Naive B cell (primary cell): Measurements from ENCODE around the gene RTN4R. TPM values are rescaled to one million over a fixed set of nuclear protein-coding genes. Genes with fewer than 3 reads are reported as not detected.
A peak's percentile ranks its signal among the peaks of the same experiment; 100 is the strongest.

Experiments used
- ATAC-seq, 2 donors: fragments of 150-1000 bp; cut with Tn5 transposase; 2 replicates each; pipeline ENCODE4 v1.10.0; 2021; ENCODE audit warnings: low read depth in 2 of 2, mild to moderate bottlenecking in 2 of 2, moderate library complexity in 2 of 2
- DNase-seq: peaks from one replicate; pipeline ENCODE4 v3.0.0; 2022
- H3K27ac Mint-ChIP-seq, 6 donors: one replicate each; pipeline ENCODE4 v1.8.0; 2020 to 2022; ENCODE audit warnings: mild to moderate bottlenecking in 6 of 6, mixed read lengths in 6 of 6, moderate library complexity in 5 of 6, inconsistent platforms in 2 of 6
- H3K27me3 Mint-ChIP-seq, 3 donors: one replicate each; pipeline ENCODE4 v1.8.0; 2021 to 2022; ENCODE audit warnings: mixed read lengths in 3 of 3, mild to moderate bottlenecking in 1 of 3
- H3K36me3 Mint-ChIP-seq, 2 donors: one replicate each; pipeline ENCODE4 v1.8.0; 2020 to 2022; ENCODE audit warnings: mixed read lengths in 2 of 2, inconsistent platforms in 1 of 2, mild to moderate bottlenecking in 1 of 2
- H3K4me1 Mint-ChIP-seq, 3 donors: one replicate each; pipeline ENCODE4 v1.8.0; 2020 to 2022; ENCODE audit warnings: mixed read lengths in 3 of 3, inconsistent platforms in 1 of 3, mild to moderate bottlenecking in 1 of 3, moderate library complexity in 1 of 3
- H3K4me3 Mint-ChIP-seq, 8 donors: one replicate each; pipeline ENCODE4 v1.8.0; 2020 to 2022; ENCODE audit warnings: mild to moderate bottlenecking in 8 of 8, mixed read lengths in 8 of 8, moderate library complexity in 8 of 8, inconsistent platforms in 2 of 8
- H3K9me3 Mint-ChIP-seq, 7 donors: one replicate each; pipeline ENCODE4 v1.8.0; 2020 to 2022; ENCODE audit warnings: mixed read lengths in 7 of 7, mild to moderate bottlenecking in 5 of 7, inconsistent platforms in 2 of 7, moderate library complexity in 1 of 7
- polyA plus RNA-seq, 6 donors: library from polyadenylated mRNA; unstranded; fragments of 300-500 nt; fragmentation: Illumina TruSeq; gene quantifications; one replicate each; pipeline ENCODE4 v1.2.3, GENCODE V29; 2021; ENCODE audit warnings: low read depth in 6 of 6

The RTN4R gene
- polyA plus RNA-seq, 6 donors from 2014 or later, result not detected

GRCh38 chr22:20212754-20213699 is 55.1 kb downstream of the RTN4R start:
- H3K4me1 Mint-ChIP-seq, result peaks cover 7 to 10% (median 9%) of the 10 kb centered on the region in 3 donors
- H3K27me3 Mint-ChIP-seq, result no peaks in the 10 kb centered on the region
- no peaks in the 10 kb centered on the region for H3K9me3 Mint-ChIP-seq
- no peaks in the 10 kb centered on the region for H3K36me3 Mint-ChIP-seq
- H3K27ac Mint-ChIP-seq, result no peak overlapping the region
- DNase-seq (no peak), ATAC-seq (no peak)
- no peak overlapping the region for H3K4me3 Mint-ChIP-seq

GRCh38 chr22:20211997-20212753 is 55.9 kb downstream of the RTN4R start:
- DNase-seq (no peak), ATAC-seq (no peak)
- Mint-ChIP-seq H3K9me3 (no peaks in the 10 kb centered on the region), H3K4me1 (peaks cover 12 to 19% (median 13%) of the 10 kb centered on the region in 3 donors), H3K27me3 (no peaks in the 10 kb centered on the region), H3K36me3 (no peaks in the 10 kb centered on the region), H3K27ac (peak overlapping the region in 1 of 6 donors; percentile 35), H3K4me3 (peak overlapping the region in 1 of 8 donors; percentile 59)

GRCh38 chr22:20211409-20211996 is 56.6 kb downstream of the RTN4R start:
- no peak for DNase-seq
- Mint-ChIP-seq H3K27ac (no peak overlapping the region), H3K4me3 (no peak overlapping the region), H3K36me3 (no peaks in the 10 kb centered on the region), H3K4me1 (peaks cover 15 to 23% (median 16%) of the 10 kb centered on the region in 3 donors), H3K9me3 (no peaks in the 10 kb centered on the region), H3K27me3 (no peaks in the 10 kb centered on the region)
- no peak for ATAC-seq

GRCh38 chr22:20210473-20211059 is 57.6 kb downstream of the RTN4R start:
- H3K27me3 Mint-ChIP-seq, result no peaks in the 10 kb centered on the region
- no peaks in the 10 kb centered on the region for H3K36me3 Mint-ChIP-seq
- no peak overlapping the region for H3K4me3 Mint-ChIP-seq
- H3K27ac Mint-ChIP-seq, result no peak overlapping the region
- H3K9me3 Mint-ChIP-seq, result no peaks in the 10 kb centered on the region
- no peak for DNase-seq
- ATAC-seq, result no peak
- peaks cover 23 to 32% (median 25%) of the 10 kb centered on the region in 3 donors for H3K4me1 Mint-ChIP-seq

- no peaks in the 10 kb centered on the region for H3K9me3 Mint-ChIP-seq
- H3K36me3 Mint-ChIP-seq, result no peaks in the 10 kb centered on the region
- no peak overlapping the region for H3K4me3 Mint-ChIP-seq
- no peaks in the 10 kb centered on the region for H3K27me3 Mint-ChIP-seq
- no peak for ATAC-seq
- peaks cover 24 to 36% (median 25%) of the 10 kb centered on the region in 3 donors for H3K4me1 Mint-ChIP-seq
- no peak for DNase-seq
- no peak overlapping the region for H3K27ac Mint-ChIP-seq
Observed at GRCh38 chr22:20209761-20210250, 58.3 kb downstream of the RTN4R start.

- no peaks in the 10 kb centered on the region for H3K9me3 Mint-ChIP-seq
- H3K27me3 Mint-ChIP-seq, result no peaks in the 10 kb centered on the region
- ATAC-seq, result no peak
- no peak for DNase-seq
- peak overlapping the region in 1 of 6 donors; percentile 80 for H3K27ac Mint-ChIP-seq
- H3K4me3 Mint-ChIP-seq, result peak overlapping the region in 2 of 8 donors; percentile 15 to 83
- no peaks in the 10 kb centered on the region for H3K36me3 Mint-ChIP-seq
- peaks cover 23 to 36% (median 24%) of the 10 kb centered on the region in 3 donors for H3K4me1 Mint-ChIP-seq
Observed at GRCh38 chr22:20208713-20209310, 59.3 kb downstream of the RTN4R start.

GRCh38 chr22:20207277-20208025 is 60.7 kb downstream of the RTN4R start:
- Mint-ChIP-seq H3K27ac (peak overlapping the region in 5 of 6 donors; percentile 22 to 89 (median 80)), H3K27me3 (no peaks in the 10 kb centered on the region), H3K9me3 (no peaks in the 10 kb centered on the region), H3K4me1 (peaks cover 22 to 32% (median 23%) of the 10 kb centered on the region in 3 donors), H3K4me3 (peak overlapping the region; percentile 77 to 94 (median 90)), H3K36me3 (no peaks in the 10 kb centered on the region)
- no peak for ATAC-seq
- DNase-seq, result no peak

- peaks cover 20 to 29% (median 23%) of the 10 kb centered on the region in 3 donors for H3K4me1 Mint-ChIP-seq
- H3K9me3 Mint-ChIP-seq, result no peaks in the 10 kb centered on the region
- DNase-seq (no peak), ATAC-seq (peak; percentile 15 to 22)
- no peaks in the 10 kb centered on the region for H3K36me3 Mint-ChIP-seq
- peaks cover 0 to 1% (median 0%) of the 10 kb centered on the region in 3 donors for H3K27me3 Mint-ChIP-seq
- peak overlapping the region; percentile 83 to 96 (median 92) for H3K4me3 Mint-ChIP-seq
- peak overlapping the region in 4 of 6 donors; percentile 63 to 93 (median 86) for H3K27ac Mint-ChIP-seq
Observed at GRCh38 chr22:20206709-20207215, 61.4 kb downstream of the RTN4R start.

- peak overlapping the region; percentile 83 to 96 (median 92) for H3K4me3 Mint-ChIP-seq
- peak overlapping the region; percentile 41 to 96 (median 92) for H3K27ac Mint-ChIP-seq
- peaks cover 20 to 29% (median 23%) of the 10 kb centered on the region in 3 donors for H3K4me1 Mint-ChIP-seq
- peaks cover 0 to 4% (median 0%) of the 10 kb centered on the region in 3 donors for H3K27me3 Mint-ChIP-seq
- ATAC-seq (peak; percentile 84 to 91), DNase-seq (peak; percentile 51)
- no peaks in the 10 kb centered on the region for H3K36me3 Mint-ChIP-seq
- H3K9me3 Mint-ChIP-seq, result no peaks in the 10 kb centered on the region
Observed at GRCh38 chr22:20205964-20206708, 62.0 kb downstream of the RTN4R start.

GRCh38 chr22:20205464-20205963 is 62.6 kb downstream of the RTN4R start:
- peaks cover 0 to 4% (median 0%) of the 10 kb centered on the region in 3 donors for H3K27me3 Mint-ChIP-seq
- no peaks in the 10 kb centered on the region for H3K9me3 Mint-ChIP-seq
- H3K4me1 Mint-ChIP-seq, result peaks cover 20 to 29% (median 23%) of the 10 kb centered on the region in 3 donors
- ATAC-seq (no peak), DNase-seq (no peak)
- no peaks in the 10 kb centered on the region for H3K36me3 Mint-ChIP-seq
- peak overlapping the region; percentile 5 to 95 (median 92) for H3K4me3 Mint-ChIP-seq
- H3K27ac Mint-ChIP-seq, result peak overlapping the region in 5 of 6 donors; percentile 50 to 93 (median 89)

GRCh38 chr22:20204806-20205205 is 63.3 kb downstream of the RTN4R start:
- peaks cover 20 to 29% (median 23%) of the 10 kb centered on the region in 3 donors for H3K4me1 Mint-ChIP-seq

More at GRCh38 chr22:20204806-20205205, 63.3 kb downstream of the RTN4R start:
- Mint-ChIP-seq H3K36me3 (no peaks in the 10 kb centered on the region), H3K27ac (no peak overlapping the region), H3K27me3 (peaks cover 0 to 4% (median 0%) of the 10 kb centered on the region in 3 donors), H3K4me3 (peak overlapping the region in 2 of 8 donors; percentile 23 to 27), H3K9me3 (no peaks in the 10 kb centered on the region)
- ATAC-seq (no peak), DNase-seq (no peak)
